HEK293T (cell line): ENCODE results near the gene CMPK2.

Experiments
- ARNT ChIP-seq: fragments of 450-650 bp; IDR thresholded peaks from 2 replicates; pipeline ENCODE4 v1.6.1; 2017; ENCODE audit warnings: mild to moderate bottlenecking
- BHLHE40 ChIP-seq: fragments of 450-650 bp; IDR thresholded peaks from 2 replicates; pipeline ENCODE4 v1.6.1; 2016; ENCODE audit warnings: mild to moderate bottlenecking, moderate library complexity, borderline replicate concordance
- SP1 ChIP-seq: fragments of 450-650 bp; IDR thresholded peaks from 2 replicates; pipeline ENCODE4 v1.6.1; 2017
- SUZ12 ChIP-seq: fragments of 450-650 bp; IDR thresholded peaks from 2 replicates; pipeline ENCODE4 v1.6.1; 2016; ENCODE audit warnings: mild to moderate bottlenecking
- ZNF384 ChIP-seq: fragments of 450-650 bp; IDR thresholded peaks from 2 replicates; pipeline ENCODE4 v1.6.1; 2016

GRCh38 chr2:6887751-6888192, 22.1 kb upstream of the CMPK2 start:
- TF ChIP-seq SP1, result no peak
- no peak for TF ChIP-seq ZNF384
- TF ChIP-seq BHLHE40, result no peak
- TF ChIP-seq SUZ12, result no peak
- TF ChIP-seq ARNT, result no peak
